PC-9 (cell line): ENCODE data around the gene UST. TPM values are rescaled to one million over a fixed set of nuclear protein-coding genes. Genes with fewer than 3 reads are reported as not detected.

ENCODE experiments used
- BruUV-seq: library from RNA; stranded (reverse); fragments of 400-500 nt; replicated peaks from 2 replicates; lab custom pipeline; 2021; lab: Mats Ljungman, UMichigan
- CTCF ChIA-PET: fragments of 300-600 bp; sonication (Branson Sonifier 250); formaldehyde crosslinking; loops from one replicate; lab custom pipeline; 2022; ENCODE audit warnings: antibody characterized with exemption; lab: Charles Lee
- POLR2A ChIA-PET: fragments of 300-600 bp; sonication (Branson Sonifier 250); formaldehyde crosslinking; loops from one replicate; lab custom pipeline; 2022; ENCODE audit warnings: antibody characterized with exemption; ENCODE audit not compliant: unreplicated experiment; lab: Charles Lee
- DNase-seq, 2 experiments: peaks; one replicate each; pipeline versions ENCODE4 v3.0.0 to v3.0.0-alpha.2; 2015 to 2022; ENCODE audit warnings: mixed read lengths in 1 of 2
- H2AFZ ChIP-seq: fragments of 200-600 bp; sonication (generic); 2 replicates; pipeline ENCODE4 v1.8.1; 2017; ENCODE audit warnings: antibody characterized with exemption
- H3F3A ChIP-seq: fragments of 200-600 bp; sonication (generic); 2 replicates; pipeline ENCODE4 v1.8.1; 2017; ENCODE audit warnings: antibody characterized with exemption, mild to moderate bottlenecking, low read depth; ENCODE audit not compliant: insufficient read depth
- H3K27ac ChIP-seq: fragments of 200-600 bp; sonication (generic); 2 replicates; pipeline ENCODE4 v1.6.1; 2016; ENCODE audit warnings: mixed run types
- H3K27me3 ChIP-seq: fragments of 200-600 bp; sonication (generic); 2 replicates; pipeline ENCODE4 v1.6.1; 2016; ENCODE audit warnings: low read depth, mixed run types; ENCODE audit not compliant: insufficient read depth
- H3K36me3 ChIP-seq: fragments of 200-600 bp; sonication (generic); 2 replicates; pipeline ENCODE4 v1.6.1; 2016; ENCODE audit warnings: low read depth, mixed run types
- H3K4me1 ChIP-seq: fragments of 200-600 bp; sonication (generic); replicated peaks from 2 replicates; pipeline ENCODE4 v1.6.1; 2016; ENCODE audit warnings: mixed run types; ENCODE audit not compliant: insufficient read depth
- H3K4me2 ChIP-seq: fragments of 200-600 bp; sonication (generic); 2 replicates; pipeline ENCODE4 v1.6.1; 2017; ENCODE audit warnings: mixed run types
- H3K4me3 ChIP-seq: fragments of 200-600 bp; sonication (generic); 2 replicates; pipeline ENCODE4 v1.6.1; 2016; ENCODE audit warnings: mixed run types
- H3K79me2 ChIP-seq: fragments of 200-600 bp; sonication (generic); 2 replicates; pipeline ENCODE4 v1.6.1; 2017; ENCODE audit warnings: low read depth, mixed run types
- H3K9me2 ChIP-seq: fragments of 200-600 bp; sonication (generic); 2 replicates; pipeline ENCODE4 v1.8.1; 2017; ENCODE audit warnings: mild to moderate bottlenecking; ENCODE audit not compliant: insufficient read depth
- H3K9me3 ChIP-seq: fragments of 200-600 bp; sonication (generic); 2 replicates; pipeline ENCODE4 v1.8.1; 2016; ENCODE audit warnings: low read depth; ENCODE audit not compliant: insufficient read depth
- H4K20me1 ChIP-seq: fragments of 200-600 bp; sonication (generic); 2 replicates; pipeline ENCODE4 v1.8.1; 2017; ENCODE audit not compliant: insufficient read depth
- EZH2 ChIP-seq: fragments of 200-600 bp; sonication (generic); IDR thresholded peaks from 2 replicates; pipeline ENCODE4 v1.8.0; 2017; ENCODE audit warnings: antibody characterized with exemption, low read depth
- intact Hi-C: fragments of 100-400 bp; cut with micrococcal nuclease; formaldehyde crosslinking; loops from one replicate; pipeline ENCODE4 v1.10.0; 2022; ENCODE audit not compliant: unreplicated experiment
- total RNA-seq: library from RNA; stranded (reverse); gene quantifications from 2 replicates; pipeline ENCODE4 v1.2.3, GENCODE V29; 2021
- TF ChIP-seq, protein P1 (sequence below): fragments of 200-600 bp; sonication (generic); conservative IDR thresholded peaks from 2 replicates; pipeline ENCODE4 v1.6.1; 2017; ENCODE audit warnings: mixed run types, antibody characterized with exemption, mild to moderate bottlenecking, moderate library complexity

UST gene
- total RNA-seq, 1 experiment from 2014 or later = 4.2 TPM

DNA sequence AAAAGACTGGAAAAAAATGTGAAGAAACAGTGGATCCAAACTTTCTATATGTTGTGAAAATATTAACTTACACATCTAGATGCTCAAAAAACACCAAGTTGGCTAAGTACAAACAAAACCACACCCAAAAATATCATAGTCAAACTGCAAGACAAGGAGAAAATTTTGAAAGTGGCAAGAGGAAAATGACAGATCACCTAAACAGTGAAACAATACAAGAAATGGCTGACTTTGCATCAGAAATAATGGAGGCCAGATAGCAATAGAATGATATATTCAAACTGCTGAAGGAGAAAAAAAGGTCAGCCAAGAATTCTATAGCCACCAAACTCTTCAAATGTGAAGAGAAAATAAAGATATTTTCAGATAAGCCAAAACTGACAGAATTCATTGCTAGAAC lies 22.4 kb upstream of the UST start:
- no peak overlapping the region for H2AFZ ChIP-seq
- no peak overlapping the region for H3K4me2 ChIP-seq
- no peaks in the 10 kb centered on the region for H3K9me3 ChIP-seq
- ChIA-PET CTCF (no interaction called here), POLR2A (no interaction called here)
- no peak overlapping the region for H3K27ac ChIP-seq
- no peaks in the 10 kb centered on the region for H4K20me1 ChIP-seq
- no peaks in the 10 kb centered on the region for H3K79me2 ChIP-seq
- TF ChIP-seq, protein P1, sequence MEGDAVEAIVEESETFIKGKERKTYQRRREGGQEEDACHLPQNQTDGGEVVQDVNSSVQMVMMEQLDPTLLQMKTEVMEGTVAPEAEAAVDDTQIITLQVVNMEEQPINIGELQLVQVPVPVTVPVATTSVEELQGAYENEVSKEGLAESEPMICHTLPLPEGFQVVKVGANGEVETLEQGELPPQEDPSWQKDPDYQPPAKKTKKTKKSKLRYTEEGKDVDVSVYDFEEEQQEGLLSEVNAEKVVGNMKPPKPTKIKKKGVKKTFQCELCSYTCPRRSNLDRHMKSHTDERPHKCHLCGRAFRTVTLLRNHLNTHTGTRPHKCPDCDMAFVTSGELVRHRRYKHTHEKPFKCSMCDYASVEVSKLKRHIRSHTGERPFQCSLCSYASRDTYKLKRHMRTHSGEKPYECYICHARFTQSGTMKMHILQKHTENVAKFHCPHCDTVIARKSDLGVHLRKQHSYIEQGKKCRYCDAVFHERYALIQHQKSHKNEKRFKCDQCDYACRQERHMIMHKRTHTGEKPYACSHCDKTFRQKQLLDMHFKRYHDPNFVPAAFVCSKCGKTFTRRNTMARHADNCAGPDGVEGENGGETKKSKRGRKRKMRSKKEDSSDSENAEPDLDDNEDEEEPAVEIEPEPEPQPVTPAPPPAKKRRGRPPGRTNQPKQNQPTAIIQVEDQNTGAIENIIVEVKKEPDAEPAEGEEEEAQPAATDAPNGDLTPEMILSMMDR = no peak
- TF ChIP-seq EZH2 = no peak
- intact Hi-C loops = no loop called here
- no peaks in the 10 kb centered on the region for H3K36me3 ChIP-seq
- no TSS peak for BruUV-seq
- DNase-seq = no peak
- no peaks in the 10 kb centered on the region for H3F3A ChIP-seq
- peaks cover 18% of the 10 kb centered on the region; the same call in 1 of the 2 replicates for H3K27me3 ChIP-seq
- no peaks in the 10 kb centered on the region for H3K4me1 ChIP-seq
- no peak overlapping the region for H3K4me3 ChIP-seq
- H3K9me2 ChIP-seq = no peaks in the 10 kb centered on the region; the same call in 1 of the 2 replicates

DNA sequence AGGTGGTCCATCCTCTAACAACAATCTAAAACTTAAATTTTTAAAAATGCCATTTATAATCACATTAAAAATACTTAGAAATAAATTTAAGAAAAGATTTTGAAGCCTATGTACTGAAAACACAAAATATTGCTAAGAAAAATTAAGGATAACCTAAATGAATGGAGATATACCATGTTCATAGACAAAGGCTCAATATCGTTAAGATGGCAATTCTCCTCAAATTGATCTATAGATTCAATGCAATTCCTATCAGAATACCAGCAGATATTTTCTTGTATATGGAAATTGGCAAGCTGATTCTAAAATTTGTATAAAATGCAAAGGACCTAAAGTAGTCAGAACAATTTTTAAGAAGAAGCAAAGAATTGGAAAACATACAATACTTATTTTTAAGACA lies 19.7 kb upstream of the UST start:
- Histone ChIP-seq H3K9me3 (no peaks in the 10 kb centered on the region), H3K4me3 (no peak overlapping the region), H3K36me3 (no peaks in the 10 kb centered on the region), H3F3A (no peaks in the 10 kb centered on the region), H3K27me3 (peaks cover 27% of the 10 kb centered on the region), H3K4me1 (no peaks in the 10 kb centered on the region), H2AFZ (no peak overlapping the region), H3K79me2 (no peaks in the 10 kb centered on the region), H3K9me2 (no peaks in the 10 kb centered on the region; the same call in 1 of the 2 replicates), H3K27ac (no peak overlapping the region), H4K20me1 (no peaks in the 10 kb centered on the region), H3K4me2 (no peak overlapping the region)
- CTCF ChIA-PET = no interaction called here
- POLR2A ChIA-PET = no interaction called here
- no peak for DNase-seq
- no TSS peak for BruUV-seq
- TF ChIP-seq, protein P1 = no peak
- no peak for TF ChIP-seq EZH2
- intact Hi-C loops = no loop called here

DNA sequence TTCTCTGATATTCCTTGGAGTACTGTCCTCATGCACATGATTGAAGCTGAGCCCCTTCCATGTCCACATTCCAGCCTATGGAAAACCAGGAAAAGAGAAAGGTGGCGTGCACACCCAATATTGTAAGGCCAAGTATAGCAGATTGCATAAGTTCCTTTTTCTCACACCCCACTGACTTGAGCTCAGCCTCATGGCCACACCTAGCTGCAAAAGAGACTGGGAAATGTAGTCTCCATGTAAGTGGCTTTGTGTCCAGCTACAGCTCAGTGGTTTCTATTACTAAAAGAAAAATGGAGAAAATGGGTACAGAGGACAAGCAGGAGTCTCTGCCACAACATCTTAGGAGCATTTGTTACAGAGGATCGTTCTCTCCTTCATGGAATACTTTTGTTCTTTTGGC lies 10.8 kb upstream of the UST start:
- CTCF ChIA-PET = interaction anchor here (0.6 kb wide), 1 partner anchor 1072 kb away, joined by 11 read pairs; no protein-coding TSS in a partner anchor
- POLR2A ChIA-PET = no interaction called here
- no peak for TF ChIP-seq EZH2
- TF ChIP-seq, protein P1 = no peak
- Histone ChIP-seq H3K27me3 (peaks cover 4% of the 10 kb centered on the region; the same call in 1 of the 2 replicates), H3K4me1 (no peaks in the 10 kb centered on the region), H4K20me1 (no peaks in the 10 kb centered on the region), H3K27ac (no peak overlapping the region), H3K79me2 (no peaks in the 10 kb centered on the region), H3K4me3 (no peak overlapping the region), H3K36me3 (no peaks in the 10 kb centered on the region), H3K4me2 (no peak overlapping the region), H3F3A (no peaks in the 10 kb centered on the region), H3K9me3 (no peaks in the 10 kb centered on the region), H3K9me2 (no peaks in the 10 kb centered on the region), H2AFZ (no peak overlapping the region)
- DNase-seq = no peak
- intact Hi-C loops = no loop called here
- no TSS peak for BruUV-seq
